Sciatic nerve (tissue), 2 donors: ENCODE results near the gene HSPB6. TPM values are rescaled to one million over a fixed set of nuclear protein-coding genes. Genes with fewer than 3 reads are reported as not detected.
"Not testable (repeated sequence)": the region's sequence is repeated elsewhere in the genome, so short reads cannot be mapped to it uniquely, and the experiment has no call there.

Source experiments
- ATAC-seq: fragments of 200-7000 bp; cut with Tn5 transposase; one replicate; pipeline ENCODE4 v1.9.1; 2020; ENCODE audit warnings: mild to moderate bottlenecking, moderate library complexity
- DNase-seq: peaks from one replicate; pipeline ENCODE4 v3.0.0-alpha.2; 2020; ENCODE audit warnings: low spot score
- intact Hi-C: fragments of 100-400 bp; cut with DNase I; formaldehyde crosslinking; loops from one replicate; pipeline ENCODE4 v1.14.2; 2022
- total RNA-seq: library from RNA; stranded (reverse); fragmentation: NEBNext Ultra II Directional; extraction: Animal tissue kit (Norgen Biotek cat#: 25700); gene quantifications from one replicate; pipeline ENCODE4 v1.2.1, GENCODE V29; 2021
- donor health status: DM: no; HTN: no; CAD: no.
- donor health status: DM: no; HTN: no; CAD: no.

Gene HSPB6
- total RNA-seq, 1 donor from 2014 or later, result 79.7 TPM

DNA sequence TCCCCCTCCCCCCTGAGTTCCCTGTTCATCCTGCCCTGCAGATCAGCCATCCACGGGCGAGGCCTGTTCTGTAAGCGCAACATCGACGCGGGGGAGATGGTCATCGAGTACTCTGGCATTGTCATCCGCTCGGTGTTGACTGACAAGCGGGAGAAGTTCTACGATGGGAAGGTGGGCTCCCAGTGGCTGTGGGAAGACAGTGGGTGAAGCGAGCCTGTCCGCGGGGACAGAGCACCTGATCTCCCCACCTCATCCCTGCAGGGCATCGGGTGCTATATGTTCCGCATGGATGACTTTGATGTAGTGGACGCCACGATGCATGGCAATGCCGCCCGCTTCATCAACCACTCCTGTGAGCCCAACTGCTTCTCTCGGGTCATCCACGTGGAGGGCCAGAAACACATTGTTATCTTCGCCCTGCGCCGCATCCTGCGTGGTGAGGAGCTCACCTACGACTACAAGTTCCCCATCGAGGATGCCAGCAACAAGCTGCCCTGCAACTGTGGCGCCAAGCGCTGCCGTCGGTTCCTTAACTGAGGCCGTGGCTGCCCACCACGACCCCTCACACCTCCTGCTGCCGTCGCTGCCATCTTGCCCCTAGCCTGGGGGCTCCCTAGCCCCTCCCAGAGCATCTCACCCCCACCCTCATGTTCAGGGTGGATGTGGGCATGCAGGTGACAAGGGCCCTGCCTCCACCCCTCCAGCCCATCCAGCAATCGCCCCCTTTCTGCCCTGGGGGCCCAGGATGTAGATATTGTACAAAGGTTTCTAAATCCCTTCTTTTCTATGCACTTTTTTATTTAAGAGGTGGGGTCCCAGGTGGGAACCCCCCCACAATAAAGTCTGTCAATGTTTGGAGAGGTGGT is 18.6 kb downstream of the HSPB6 start:
- DNase-seq (no peak), ATAC-seq (no peak)
- intact Hi-C loops, result no loop called here

DNA sequence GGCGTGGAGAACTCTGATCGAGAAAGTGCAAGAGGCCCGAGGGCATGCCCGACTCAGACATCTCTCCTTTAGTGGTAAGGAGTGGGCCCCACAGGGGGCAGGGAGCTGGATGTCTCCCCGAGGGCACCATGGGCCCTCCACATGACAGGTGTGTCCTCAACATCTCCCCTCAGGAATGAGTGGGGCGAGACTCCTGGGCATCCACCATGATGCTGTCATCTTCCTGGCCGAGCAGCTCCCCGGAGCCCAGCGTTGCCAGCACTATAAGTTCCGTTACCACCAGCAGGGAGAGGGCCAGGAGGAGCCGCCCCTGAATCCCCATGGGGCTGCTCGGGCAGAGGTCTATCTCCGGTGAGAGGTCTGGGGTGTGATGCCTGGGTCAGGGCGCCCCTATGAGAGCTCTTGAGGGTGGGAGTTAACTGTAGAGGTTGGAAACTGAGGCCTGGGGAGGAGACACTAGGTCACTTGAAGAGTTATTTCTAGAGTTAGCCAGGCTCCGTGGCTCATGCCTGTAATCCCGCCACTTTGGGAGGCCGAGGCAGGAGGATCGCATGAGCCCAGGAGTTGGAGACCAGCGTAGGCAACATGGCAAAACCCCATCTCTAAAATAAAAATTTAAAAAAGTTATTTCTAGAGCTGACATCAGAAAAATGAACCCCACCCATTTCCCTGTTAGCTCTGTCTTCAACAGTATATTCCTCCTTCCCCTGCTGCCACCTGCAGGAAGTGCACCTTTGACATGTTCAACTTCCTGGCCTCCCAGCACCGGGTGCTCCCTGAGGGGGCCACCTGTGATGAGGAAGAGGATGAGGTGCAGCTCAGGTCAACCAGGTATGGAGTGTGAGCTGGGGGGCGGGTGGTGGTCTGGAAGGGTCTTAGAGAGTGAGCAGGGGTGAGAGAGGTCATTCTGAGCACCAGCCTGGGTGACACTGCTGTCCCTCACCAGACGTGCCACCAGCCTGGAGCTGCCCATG is 19.6 kb downstream of the HSPB6 start:
- DNase-seq (no peak), ATAC-seq (no peak)
- intact Hi-C loops, result no loop called here

DNA sequence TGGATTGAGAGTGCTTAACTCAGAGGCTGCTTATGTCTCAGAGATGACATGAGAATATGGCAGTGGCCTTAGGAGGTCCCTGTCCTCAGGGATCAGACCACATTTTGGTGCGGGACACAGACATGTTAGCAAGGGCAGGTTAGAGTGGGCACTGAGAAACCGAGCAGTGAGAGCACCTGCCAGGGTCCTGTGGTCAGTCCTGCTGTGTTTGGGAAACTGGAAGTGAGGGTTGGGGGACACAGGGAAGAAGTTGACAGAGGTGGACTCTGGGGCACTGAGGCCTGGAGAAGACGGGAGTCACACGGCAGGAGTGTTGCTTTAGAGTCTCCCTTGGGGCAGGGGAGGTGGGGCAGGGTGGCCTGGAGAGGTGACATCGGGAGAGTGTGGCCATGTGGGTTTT is 21.9 kb downstream of the HSPB6 start:
- no peak for ATAC-seq
- intact Hi-C loops, result no loop called here

DNA sequence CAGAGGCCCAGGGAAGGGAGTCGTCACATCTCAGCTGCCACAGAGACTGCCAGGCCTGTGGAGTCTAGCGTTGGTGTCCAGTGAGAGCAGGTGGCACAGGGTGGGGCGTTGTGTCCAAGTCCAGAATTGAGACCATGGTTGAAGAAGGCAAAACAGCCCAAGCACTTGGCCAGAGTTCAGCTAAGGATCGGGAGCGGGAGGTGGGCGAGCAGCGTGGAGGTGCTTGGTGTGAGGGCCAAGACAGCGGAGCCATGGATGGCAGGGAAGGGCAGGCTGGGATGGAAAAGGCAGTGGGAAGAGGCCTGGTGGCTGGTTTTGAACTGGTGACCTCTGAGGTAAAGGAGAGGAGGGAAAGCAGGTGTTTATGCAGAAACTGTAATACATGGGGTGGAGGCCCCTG is 22.6 kb downstream of the HSPB6 start:
- intact Hi-C loops, result no loop called here
- DNase-seq (no peak), ATAC-seq (no peak)

More for the DNA sequence above, 21.9 kb downstream of the HSPB6 start:
- no peak for DNase-seq

DNA sequence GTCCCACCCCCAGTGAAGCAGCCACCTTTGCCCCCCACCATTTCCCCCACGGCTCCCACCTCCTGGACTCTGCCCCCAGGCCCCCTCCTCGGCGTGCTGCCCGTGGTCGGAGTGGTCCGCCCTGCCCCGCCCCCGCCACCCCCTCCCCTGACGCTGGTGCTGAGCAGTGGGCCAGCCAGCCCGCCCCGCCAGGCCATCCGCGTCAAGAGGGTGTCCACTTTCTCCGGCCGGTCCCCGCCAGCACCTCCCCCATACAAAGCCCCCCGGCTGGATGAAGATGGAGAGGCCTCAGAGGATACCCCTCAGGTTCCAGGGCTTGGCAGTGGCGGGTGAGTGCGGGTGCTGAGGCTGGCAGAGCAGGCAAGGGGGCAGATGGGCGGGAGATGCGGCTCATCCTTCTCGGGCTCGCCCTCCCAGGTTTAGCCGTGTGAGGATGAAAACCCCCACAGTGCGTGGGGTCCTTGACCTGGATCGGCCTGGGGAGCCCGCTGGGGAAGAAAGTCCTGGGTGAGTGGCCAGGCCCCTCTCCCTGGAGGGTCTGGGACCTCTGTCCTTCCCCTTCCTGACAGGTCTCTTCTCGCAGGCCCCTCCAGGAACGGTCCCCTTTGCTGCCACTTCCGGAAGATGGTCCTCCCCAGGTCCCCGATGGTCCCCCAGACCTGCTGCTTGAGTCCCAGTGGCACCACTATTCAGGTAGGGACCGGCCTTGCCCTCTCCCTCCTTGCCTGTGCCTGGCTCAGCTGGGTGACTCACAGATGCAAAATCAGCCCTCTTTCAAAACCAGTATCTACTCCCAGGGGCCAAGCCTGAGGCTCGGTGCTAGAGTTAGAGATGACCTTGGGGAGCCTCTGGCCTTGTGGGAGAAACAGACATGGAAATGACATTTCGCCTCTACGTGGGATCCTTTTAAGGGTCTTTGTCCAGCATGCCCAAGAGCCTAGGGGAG is 23.4 kb downstream of the HSPB6 start:
- DNase-seq (no peak), ATAC-seq (no peak)
- intact Hi-C loops, result no loop called here

DNA sequence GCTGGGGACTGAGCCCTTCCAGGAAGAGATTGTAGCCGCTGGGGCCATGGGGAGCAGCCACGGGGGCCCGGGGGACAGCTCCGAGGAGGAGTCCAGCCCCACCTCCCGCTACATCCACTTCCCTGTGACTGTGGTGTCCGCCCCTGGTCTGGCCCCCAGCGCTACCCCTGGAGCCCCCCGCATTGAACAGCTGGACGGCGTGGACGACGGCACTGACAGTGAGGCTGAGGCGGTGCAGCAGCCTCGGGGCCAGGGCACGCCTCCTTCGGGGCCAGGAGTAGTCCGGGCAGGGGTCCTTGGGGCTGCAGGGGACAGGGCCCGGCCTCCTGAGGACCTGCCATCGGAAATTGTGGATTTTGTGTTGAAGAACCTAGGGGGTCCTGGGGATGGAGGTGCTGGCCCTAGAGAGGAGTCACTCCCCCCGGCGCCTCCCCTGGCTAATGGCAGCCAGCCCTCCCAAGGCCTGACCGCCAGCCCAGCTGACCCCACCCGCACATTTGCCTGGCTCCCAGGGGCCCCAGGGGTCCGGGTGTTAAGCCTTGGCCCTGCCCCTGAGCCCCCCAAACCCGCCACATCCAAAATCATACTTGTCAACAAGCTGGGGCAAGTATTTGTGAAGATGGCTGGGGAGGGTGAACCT is 24.2 kb downstream of the HSPB6 start:
- DNase-seq (no peak), ATAC-seq (no peak)
- intact Hi-C loops, result no loop called here

DNA sequence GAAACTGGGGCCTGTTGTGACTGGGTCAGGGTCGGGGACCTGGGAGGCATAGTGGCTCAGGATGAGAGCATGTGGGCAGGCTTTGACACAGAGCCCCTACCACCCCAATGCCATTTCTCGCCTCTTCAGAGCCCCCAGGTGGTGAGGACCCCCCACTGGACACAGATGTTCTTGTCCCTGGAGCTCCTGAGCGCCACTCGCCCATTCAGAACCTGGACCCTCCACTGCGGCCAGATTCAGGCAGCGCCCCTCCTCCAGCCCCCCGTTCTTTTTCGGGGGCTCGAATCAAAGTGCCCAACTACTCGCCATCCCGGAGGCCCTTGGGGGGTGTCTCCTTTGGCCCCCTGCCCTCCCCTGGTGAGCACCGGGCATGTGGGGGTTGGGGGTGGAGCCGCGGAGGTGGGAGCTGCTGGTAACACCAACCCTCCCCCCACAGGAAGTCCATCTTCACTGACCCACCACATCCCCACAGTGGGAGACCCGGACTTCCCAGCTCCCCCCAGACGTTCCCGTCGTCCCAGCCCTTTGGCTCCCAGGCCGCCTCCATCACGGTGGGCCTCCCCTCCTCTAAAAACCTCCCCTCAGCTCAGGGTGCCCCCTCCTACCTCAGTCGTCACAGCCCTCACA is 24.9 kb downstream of the HSPB6 start:
- intact Hi-C loops, result no loop called here
- DNase-seq (no peak), ATAC-seq (no peak)

DNA sequence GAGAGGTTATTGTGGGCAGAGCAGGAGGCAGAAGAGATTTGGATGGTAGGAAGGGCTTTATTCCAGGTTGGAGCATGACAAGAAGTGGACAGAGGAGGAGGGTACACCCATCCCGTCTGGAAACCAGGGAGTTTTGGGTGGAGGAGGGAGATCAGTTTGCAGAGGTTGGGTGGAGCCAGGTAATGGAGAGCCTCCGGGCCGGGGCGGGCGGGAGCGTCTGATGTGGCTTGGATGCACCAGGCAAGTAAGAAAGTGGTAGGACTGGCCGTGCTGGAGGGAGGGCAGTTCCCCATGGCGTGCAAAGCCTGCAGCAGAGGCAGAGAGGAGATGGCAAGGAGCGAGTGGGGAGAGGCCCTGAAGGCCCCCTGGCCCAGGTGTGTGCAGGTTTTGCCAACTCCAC is 25.5 kb downstream of the HSPB6 start:
- ATAC-seq (no peak), DNase-seq (no peak)
- intact Hi-C loops, result no loop called here

DNA sequence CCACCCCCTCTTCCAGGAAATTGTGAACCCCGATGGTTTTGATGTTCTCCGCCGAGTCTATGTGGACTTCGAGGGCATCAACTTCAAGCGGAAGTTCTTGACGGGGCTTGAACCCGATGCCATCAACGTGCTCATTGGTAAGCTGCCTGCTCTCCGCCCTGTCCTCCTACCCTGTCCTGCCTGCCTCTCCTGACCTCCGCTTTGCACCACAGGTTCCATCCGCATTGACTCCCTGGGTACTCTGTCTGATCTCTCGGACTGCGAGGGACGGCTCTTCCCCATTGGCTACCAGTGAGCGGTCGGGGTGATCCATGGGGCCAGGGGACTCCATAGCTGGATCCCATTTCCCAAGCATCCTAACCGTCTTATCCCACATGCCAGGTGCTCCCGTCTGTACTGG is 26.5 kb downstream of the HSPB6 start:
- ATAC-seq (no peak), DNase-seq (no peak)
- intact Hi-C loops, result no loop called here

DNA sequence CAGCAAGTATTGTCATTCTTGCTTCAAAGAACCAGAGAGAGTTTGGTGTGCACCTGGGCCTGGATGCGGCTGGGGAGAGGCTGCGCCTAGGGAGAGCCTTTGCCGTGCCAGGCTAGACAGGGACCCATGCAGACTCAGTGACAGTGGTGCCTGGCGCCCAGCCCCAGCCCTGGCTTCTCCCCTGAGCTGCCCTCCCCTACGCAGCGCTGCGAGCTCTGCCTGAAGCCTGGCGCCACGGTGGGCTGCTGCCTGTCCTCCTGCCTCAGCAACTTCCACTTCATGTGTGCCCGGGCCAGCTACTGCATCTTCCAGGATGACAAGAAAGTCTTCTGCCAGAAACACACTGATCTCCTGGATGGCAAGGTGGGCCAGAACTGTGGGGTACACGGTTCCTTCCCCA is 27.1 kb downstream of the HSPB6 start:
- ATAC-seq (no peak), DNase-seq (no peak)

DNA sequence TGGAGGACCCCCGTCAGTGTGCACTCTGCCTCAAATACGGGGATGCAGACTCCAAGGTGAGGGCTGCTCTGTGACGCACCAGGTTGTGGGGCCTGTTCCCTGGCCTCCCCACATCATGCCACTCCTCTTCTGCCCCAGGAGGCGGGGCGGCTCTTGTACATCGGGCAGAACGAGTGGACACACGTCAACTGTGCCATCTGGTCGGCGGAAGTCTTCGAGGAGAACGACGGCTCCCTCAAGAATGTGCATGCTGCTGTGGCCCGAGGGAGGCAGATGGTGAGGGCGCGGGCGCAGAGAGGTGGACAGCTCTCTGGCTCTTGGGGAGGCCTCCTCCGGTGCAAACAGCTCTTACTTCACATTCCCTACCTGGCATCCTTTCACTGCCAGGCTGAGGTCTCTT is 27.8 kb downstream of the HSPB6 start:
- no peak for DNase-seq
- intact Hi-C loops, result no loop called here
- ATAC-seq, result no peak

More for the DNA sequence above, 27.1 kb downstream of the HSPB6 start:
- intact Hi-C loops, result no loop called here

DNA sequence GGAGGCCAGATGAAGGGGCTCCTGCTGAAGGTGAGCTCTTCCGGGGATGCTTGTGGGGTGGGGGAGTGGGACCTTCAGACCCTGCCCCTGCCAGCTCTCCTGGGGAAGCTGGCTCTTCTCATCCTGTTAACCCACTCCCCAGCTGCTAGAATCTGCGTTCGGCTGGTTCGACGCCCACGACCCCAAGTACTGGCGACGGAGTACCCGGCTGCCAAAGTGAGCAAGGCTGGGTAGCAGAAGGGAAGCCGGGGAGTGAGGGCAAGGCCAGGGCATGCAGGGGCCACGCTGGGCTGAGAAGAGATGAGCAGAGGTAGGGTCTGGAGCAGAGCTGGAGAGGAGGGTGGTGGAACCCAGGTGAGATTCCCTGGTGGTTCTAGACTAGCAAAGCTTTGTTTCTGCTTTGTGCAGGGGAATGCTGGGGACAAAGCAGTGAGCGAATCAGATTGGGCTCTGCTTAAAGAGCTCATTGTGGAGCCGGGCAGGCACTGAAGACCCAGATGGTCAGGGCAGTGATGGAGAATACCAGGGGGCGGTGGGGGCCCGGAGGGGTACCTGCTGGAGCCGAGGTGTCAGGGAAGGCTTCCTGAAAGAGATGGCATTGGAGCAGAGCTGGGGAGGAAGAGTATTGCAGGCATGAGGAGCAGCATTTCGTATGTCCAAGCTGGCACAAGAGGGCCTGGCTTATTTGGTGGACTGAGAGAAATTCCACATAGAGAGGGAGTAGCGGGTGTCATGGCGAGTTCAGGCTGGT is 28.7 kb downstream of the HSPB6 start:
- ATAC-seq, result no peak
- intact Hi-C loops, result no loop called here
- no peak for DNase-seq

DNA sequence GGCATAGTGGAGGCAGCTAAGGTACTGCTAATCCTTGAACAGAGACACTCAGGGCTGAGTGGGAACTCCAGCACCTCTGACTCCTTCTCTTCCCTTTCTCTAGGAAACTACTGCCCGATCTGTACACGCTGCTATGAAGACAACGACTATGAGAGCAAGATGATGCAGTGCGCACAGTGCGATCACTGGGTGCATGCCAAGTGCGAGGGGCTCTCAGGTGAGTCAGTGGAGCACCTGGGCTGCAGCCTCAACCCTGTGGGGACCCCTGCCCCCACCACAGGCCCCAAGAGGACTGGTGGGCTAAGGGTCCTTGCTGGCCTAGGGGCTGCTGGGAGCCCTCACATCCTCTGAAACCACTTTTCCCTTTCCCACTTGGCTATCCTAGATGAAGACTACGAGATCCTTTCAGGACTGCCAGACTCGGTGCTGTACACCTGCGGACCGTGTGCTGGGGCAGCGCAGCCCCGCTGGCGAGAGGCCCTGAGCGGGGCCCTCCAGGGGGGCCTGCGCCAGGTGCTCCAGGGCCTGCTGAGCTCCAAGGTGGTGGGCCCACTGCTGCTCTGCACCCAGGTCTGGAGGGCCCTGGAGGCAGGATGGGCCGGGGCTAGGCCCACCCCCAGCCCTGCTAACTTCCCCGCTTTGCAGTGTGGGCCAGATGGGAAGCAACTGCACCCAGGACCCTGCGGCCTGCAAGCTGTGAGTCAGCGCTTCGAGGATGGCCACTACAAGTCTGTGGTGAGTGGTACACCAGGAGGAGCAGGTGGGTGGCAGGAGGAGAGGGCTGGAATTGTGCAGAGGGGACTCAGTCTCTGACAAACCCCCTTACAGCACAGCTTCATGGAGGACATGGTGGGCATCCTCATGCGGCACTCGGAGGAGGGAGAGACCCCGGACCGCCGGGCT is 29.5 kb downstream of the HSPB6 start:
- intact Hi-C loops, result no loop called here
- DNase-seq (no peak), ATAC-seq (no peak)

DNA sequence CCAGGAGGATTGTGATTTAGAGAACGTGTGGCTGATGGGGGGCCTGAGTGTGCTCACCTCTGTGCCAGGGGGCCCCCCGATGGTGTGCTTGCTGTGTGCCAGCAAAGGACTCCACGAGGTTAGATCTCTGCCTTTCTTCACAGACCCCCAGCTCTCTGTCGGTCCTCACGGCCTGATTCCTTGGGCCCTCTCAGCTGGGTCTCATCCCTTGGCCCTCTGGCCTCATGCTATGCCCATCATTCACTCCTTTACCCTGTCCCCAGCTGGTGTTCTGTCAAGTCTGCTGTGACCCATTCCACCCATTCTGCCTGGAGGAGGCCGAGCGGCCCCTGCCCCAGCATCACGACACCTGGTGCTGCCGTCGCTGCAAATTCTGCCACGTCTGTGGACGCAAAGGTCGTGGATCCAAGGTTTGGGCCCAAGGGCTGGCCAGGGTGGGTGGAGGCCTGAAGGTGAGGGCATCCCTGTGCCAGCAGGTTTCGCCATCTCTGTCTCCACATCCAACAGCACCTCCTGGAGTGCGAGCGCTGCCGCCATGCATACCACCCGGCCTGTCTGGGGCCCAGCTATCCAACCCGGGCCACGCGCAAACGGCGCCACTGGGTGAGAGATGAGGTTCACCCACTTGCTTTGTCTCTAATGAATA is 31.5 kb downstream of the HSPB6 start:
- DNase-seq, result no peak
- intact Hi-C loops, result no loop called here
- ATAC-seq, result no peak

DNA sequence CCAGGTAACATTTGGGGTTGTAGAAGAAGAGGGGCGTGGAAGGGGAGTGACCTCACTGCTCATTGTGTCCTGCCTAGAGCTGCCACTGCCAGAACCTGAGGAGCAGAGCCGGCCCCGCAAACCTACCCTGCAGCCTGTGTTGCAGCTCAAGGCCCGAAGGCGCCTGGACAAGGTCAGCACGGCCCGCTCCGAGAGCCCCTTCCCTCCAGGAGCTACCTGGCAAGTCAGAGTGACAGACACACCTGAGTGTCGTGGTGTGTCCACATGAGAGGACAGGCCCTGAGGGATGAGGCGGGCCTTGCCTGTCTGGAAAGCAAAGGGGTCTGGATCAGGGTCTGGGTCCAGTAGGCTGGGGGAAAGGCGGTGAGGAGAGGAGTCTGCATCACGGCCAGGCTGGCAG is 32.3 kb downstream of the HSPB6 start:
- no peak for ATAC-seq
- intact Hi-C loops, result no loop called here
- DNase-seq, result no peak

DNA sequence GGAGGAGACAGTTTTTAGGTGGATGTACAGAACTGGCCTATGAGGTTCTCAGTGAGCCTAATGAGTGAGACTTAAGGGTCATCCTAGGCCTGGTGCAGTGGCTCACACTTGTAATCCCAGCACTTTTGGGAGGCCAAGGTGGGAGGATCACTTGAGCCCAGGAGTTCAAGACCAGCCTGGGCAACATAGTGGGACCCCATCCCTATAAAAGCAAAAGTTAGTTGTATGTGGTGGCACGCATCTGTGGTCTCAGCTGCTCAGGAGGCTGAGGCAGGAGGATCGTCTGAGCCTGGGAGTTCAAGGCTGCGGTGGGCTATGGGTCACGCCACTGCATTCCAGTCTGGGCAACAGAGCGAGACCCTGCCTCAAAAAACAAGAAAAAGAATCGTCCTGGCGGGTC is 32.7 kb downstream of the HSPB6 start:
- ATAC-seq, DNase-seq, intact Hi-C loops: not testable (repeated sequence)
